Activated T-cell treated with anti-CD3 and anti-CD28 coated beads for 24 hours (primary cell): ENCODE data around the gene MBTD1.
A peak's percentile ranks its signal among the peaks of the same experiment; 100 is the strongest.
"Not testable (repeated sequence)": the region's sequence is repeated elsewhere in the genome, so short reads cannot be mapped to it uniquely, and the experiment has no call there.

ENCODE experiments used
- DNase-seq: peaks from one replicate; pipeline ENCODE4 v3.0.0-alpha.2; 2020; ENCODE audit warnings: low read depth

Gene MBTD1

GRCh38 chr17:51259564-51260236 is at the start of gene MBTD1:
TSS of gene MBTD1 (minus strand) at chr17:51260049. CDS start at chr17:51225161, 34,888 bp downstream.
- peak; percentile 90 for DNase-seq

- no peak for DNase-seq
These were observed 45.3 kb upstream of the MBTD1 start for GRCh38 chr17:51305182-51305581.

GRCh38 chr17:51299859-51300258 is 40.0 kb upstream of the MBTD1 start:
- no peak for DNase-seq

- DNase-seq = no peak
These were observed 38.9 kb upstream of the MBTD1 start for GRCh38 chr17:51298508-51299371.

- DNase-seq = not testable (repeated sequence)
These were observed 34.5 kb upstream of the MBTD1 start for GRCh38 chr17:51294338-51294737.

- no peak for DNase-seq
These were observed 29.9 kb upstream of the MBTD1 start for GRCh38 chr17:51289696-51290111.

- DNase-seq = no peak
These were observed 27.6 kb upstream of the MBTD1 start for GRCh38 chr17:51287412-51287811.

- no peak for DNase-seq
These were observed 19.3 kb upstream of the MBTD1 start for GRCh38 chr17:51279183-51279582.

- no peak for DNase-seq
These were observed 15.5 kb upstream of the MBTD1 start for GRCh38 chr17:51275381-51275780.

GRCh38 chr17:51272812-51273211 is 13.0 kb upstream of the MBTD1 start:
- no peak for DNase-seq

- no peak for DNase-seq
These were observed 10.8 kb upstream of the MBTD1 start for GRCh38 chr17:51270636-51271035.

- no peak for DNase-seq
These were observed 10.1 kb upstream of the MBTD1 start for GRCh38 chr17:51269991-51270390.

- not testable (repeated sequence) for DNase-seq
These were observed 4.6 kb upstream of the MBTD1 start for GRCh38 chr17:51264466-51264865.

- DNase-seq = no peak
These were observed 3.2 kb upstream of the MBTD1 start for GRCh38 chr17:51263006-51263405.

- no peak for DNase-seq
These were observed 1.4 kb upstream of the MBTD1 start for GRCh38 chr17:51261024-51261963.

- peak; percentile 94 for DNase-seq
These were observed 581 bp upstream of the MBTD1 start, which contains the start of gene UTP18 for GRCh38 chr17:51260237-51261023. TSS of gene UTP18 (plus strand) at chr17:51260546. CDS start at chr17:51260585, 39 bp downstream.

- DNase-seq = no peak
These were observed 889 bp downstream of the MBTD1 start for GRCh38 chr17:51258756-51259563.

GRCh38 chr17:51257150-51258081 is 2.4 kb downstream of the MBTD1 start:
- no peak for DNase-seq

- no peak for DNase-seq
These were observed 3.7 kb downstream of the MBTD1 start for GRCh38 chr17:51256101-51256500.
